ENCODE results near the gene CDHR4.
"Not testable (repeated sequence)": the region's sequence is repeated elsewhere in the genome, so short reads cannot be mapped to it uniquely, and the experiment has no call there.

CDHR4 gene
- total RNA-seq: 0.21 to 0.97 reads per million in 2 donors

- no peak for DNase-seq
Observed at GRCh38 chr3:49799761-49800160, at the start of gene CDHR4. TSS of gene CDHR4 (minus strand) at chr3:49799873. CDS start at chr3:49799812, 61 bp downstream.

GRCh38 chr3:49845694-49846093, 46.0 kb upstream of the CDHR4 start:
- DNase-seq: no peak

GRCh38 chr3:49844464-49845183, 45.0 kb upstream of the CDHR4 start:
- no peak for DNase-seq

- no peak for DNase-seq
Observed at GRCh38 chr3:49842843-49843517, 43.3 kb upstream of the CDHR4 start.

GRCh38 chr3:49841806-49842205, 42.1 kb upstream of the CDHR4 start:
- DNase-seq: no peak

GRCh38 chr3:49841126-49841696, 41.5 kb upstream of the CDHR4 start:
- DNase-seq: no peak

- DNase-seq: no peak
Observed at GRCh38 chr3:49840388-49840787, 40.7 kb upstream of the CDHR4 start.

- peak; percentile 73 for DNase-seq
Observed at GRCh38 chr3:49839193-49839809, 39.6 kb upstream of the CDHR4 start.

GRCh38 chr3:49831341-49831740, 31.7 kb upstream of the CDHR4 start:
- DNase-seq: no peak

GRCh38 chr3:49826016-49826415, 26.3 kb upstream of the CDHR4 start:
- no peak for DNase-seq

- DNase-seq: not testable (repeated sequence)
Observed at GRCh38 chr3:49823131-49823530, 23.5 kb upstream of the CDHR4 start.

GRCh38 chr3:49813497-49814174, 14.0 kb upstream of the CDHR4 start, which contains the start of gene UBA7:
TSS of gene UBA7 (minus strand) at chr3:49813953. CDS start at chr3:49813787, 166 bp downstream.
- DNase-seq: no peak

GRCh38 chr3:49812916-49813496, 13.3 kb upstream of the CDHR4 start:
- DNase-seq: no peak

- DNase-seq: no peak
Observed at GRCh38 chr3:49807431-49808114, 7.9 kb upstream of the CDHR4 start.

GRCh38 chr3:49806850-49807249, 7.2 kb upstream of the CDHR4 start:
- no peak for DNase-seq

GRCh38 chr3:49805897-49806701, 6.4 kb upstream of the CDHR4 start:
- no peak for DNase-seq

- no peak for DNase-seq
Observed at GRCh38 chr3:49805367-49805782, 5.7 kb upstream of the CDHR4 start.

- no peak for DNase-seq
Observed at GRCh38 chr3:49804141-49805041, 4.7 kb upstream of the CDHR4 start.

- DNase-seq: peak; percentile 52
Observed at GRCh38 chr3:49803465-49804140, 3.9 kb upstream of the CDHR4 start.
